ENCODE data around the gene CCDC183. TPM values are rescaled to one million over a fixed set of nuclear protein-coding genes. Genes with fewer than 3 reads are reported as not detected.

Gene CCDC183
- total RNA-seq, 2 donors from 2014 or later = 3.3 to 14.5 TPM

- DNase-seq (peak; percentile 91 to 95 (median 94)), ATAC-seq (peak; percentile 46)
- peak in 3 of 7 experiments; percentile 2 to 13 (median 9) for TF ChIP-seq CTCF (IDR thresholded peaks at IDR 0.05)
- TF ChIP-seq POLR2A (IDR thresholded peaks at IDR 0.05) = peak; percentile 81 to 91 (median 87)
- peaks cover 57% of the 10 kb centered on the region for H3K4me1 ChIP-seq
- no peaks in the 10 kb centered on the region for H3K36me3 ChIP-seq (replicated peaks in 1 of 2; ENCODE audit: insufficient read depth in 1 of 2, low read depth in 2 of 2)
- H3K9me3 ChIP-seq = no peaks in the 10 kb centered on the region
- peak overlapping the region; percentile 40 to 72 for H3K4me3 ChIP-seq
- intact Hi-C loops (cut with DNase I) = no loop called here
- WGBS, 2 donors = 0% methylated on average over 48 of the region's 48 CpGs; no CpG with 5 or more reads in 1 of the 2 donors
- H3K27ac ChIP-seq = peak overlapping the region; percentile 84 to 91 (median 89)
- H3K27me3 ChIP-seq = no peaks in the 10 kb centered on the region
Observed at GRCh38 chr9:136847826-136848392, 51.8 kb downstream of the CCDC183 start.

- DNase-seq (peak in 3 of 4 donors; percentile 44 to 60 (median 47)), ATAC-seq (peak; percentile 17)
- H3K9me3 ChIP-seq = no peaks in the 10 kb centered on the region
- H3K4me3 ChIP-seq = peak overlapping the region; percentile 40 to 72
- no peaks in the 10 kb centered on the region for H3K36me3 ChIP-seq (replicated peaks in 1 of 2; ENCODE audit: insufficient read depth in 1 of 2, low read depth in 2 of 2)
- TF ChIP-seq POLR2A (IDR thresholded peaks at IDR 0.05) (no peak), CTCF (IDR thresholded peaks at IDR 0.05) (no peak)
- H3K27ac ChIP-seq = peak overlapping the region; percentile 84 to 91 (median 89)
- H3K4me1 ChIP-seq = peaks cover 51% of the 10 kb centered on the region
- no peaks in the 10 kb centered on the region for H3K27me3 ChIP-seq
- 0 to 1% methylated on average over 15 to 51 of the region's 53 CpGs for WGBS, 2 donors
- intact Hi-C loops (cut with DNase I) = no loop called here
Observed at GRCh38 chr9:136848393-136849037, 52.4 kb downstream of the CCDC183 start.

- ATAC-seq (peak; percentile 90), DNase-seq (peak; percentile 98 to 99 (median 99))
- Histone ChIP-seq H3K9me3 (no peaks in the 10 kb centered on the region), H3K36me3 (replicated peaks in 1 of 2; ENCODE audit: insufficient read depth in 1 of 2, low read depth in 2 of 2) (no peaks in the 10 kb centered on the region), H3K4me1 (peaks cover 43% of the 10 kb centered on the region), H3K27ac (peak within 1 kb of the TSS; percentile 84 to 91 (median 89)), H3K27me3 (no peaks in the 10 kb centered on the region), H3K4me3 (peak within 1 kb of the TSS; percentile 40 to 72)
- intact Hi-C loops (cut with DNase I) = no loop called here
- peak; percentile 65 to 94 (median 91) for TF ChIP-seq POLR2A (IDR thresholded peaks at IDR 0.05)
- TF ChIP-seq CTCF (IDR thresholded peaks at IDR 0.05) = no peak
- 0% methylated on average over 14 to 51 of the region's 77 CpGs for WGBS, 2 donors
Observed at GRCh38 chr9:136849038-136849959, 53.2 kb downstream of the CCDC183 start, which contains the start of gene PHPT1. Gene PHPT1, plus strand, starts transcription at chr9:136849409. Its CDS starts 22 bp downstream, at chr9:136849431.

GRCh38 chr9:136849960-136850865 is 54.1 kb downstream of the CCDC183 start:
- Histone ChIP-seq H3K4me1 (peaks cover 43% of the 10 kb centered on the region), H3K36me3 (replicated peaks in 1 of 2; ENCODE audit: insufficient read depth in 1 of 2, low read depth in 2 of 2) (no peaks in the 10 kb centered on the region), H3K27me3 (no peaks in the 10 kb centered on the region), H3K9me3 (no peaks in the 10 kb centered on the region), H3K4me3 (peak overlapping the region in 1 of 2 donors; percentile 38), H3K27ac (peak overlapping the region; percentile 84 to 91 (median 89))
- intact Hi-C loops (cut with DNase I) = loop anchor here (10.0 kb wide), 1 partner anchor 95 kb away; the partner anchor contains the start of genes C8G and FBXW5
- ATAC-seq = no peak
- peak in 2 of 4 donors; percentile 28 to 50 for DNase-seq
- 39 to 72% methylated on average over 8 to 40 of the region's 43 CpGs for WGBS, 2 donors
- TF ChIP-seq CTCF (IDR thresholded peaks at IDR 0.05) (no peak), POLR2A (IDR thresholded peaks at IDR 0.05) (no peak)

Data from body of pancreas (tissue), 4 donors.